ENCODE data around the gene STEAP3.

The STEAP3 gene

DNA sequence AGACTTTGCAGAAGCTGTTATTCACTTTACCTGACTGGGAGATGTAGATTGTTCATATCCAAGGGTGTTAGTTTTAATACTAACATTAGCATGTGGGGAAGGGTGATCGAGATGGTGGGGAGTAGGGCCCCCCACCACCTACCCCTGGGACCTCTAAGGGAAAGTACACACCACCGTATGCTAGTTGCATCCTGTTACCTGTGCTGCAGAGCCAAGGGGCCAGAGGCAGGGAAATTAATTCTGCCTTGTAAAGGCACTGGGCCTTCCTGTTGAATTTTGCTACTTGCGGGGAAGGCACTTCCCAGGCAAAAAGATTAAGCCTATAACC lies 9.0 kb downstream of the STEAP3 start:
- Histone ChIP-seq H3K4me3 (ENCODE audit: low read length in 2 of 2) (no peak overlapping the region), H3K9ac (ENCODE audit: low read depth in 1 of 2, low read length in 2 of 2) (no peak overlapping the region), H3K27ac (ENCODE audit: low read depth in 2 of 2, low read length in 2 of 2) (no peak overlapping the region), H3K27me3 (ENCODE audit: control insufficient read depth in 2 of 2, insufficient read depth in 2 of 2, low read length in 2 of 2) (no peaks in the 10 kb centered on the region), H3K36me3 (ENCODE audit: control insufficient read depth in 2 of 2, insufficient read depth in 2 of 2, low read length in 2 of 2) (no peaks in the 10 kb centered on the region), H3K4me1 (ENCODE audit: control insufficient read depth in 2 of 2, insufficient read depth in 2 of 2, low read length in 2 of 2) (no peaks in the 10 kb centered on the region), H3K9me3 (ENCODE audit: control insufficient read depth in 2 of 2, low read length in 2 of 2) (no peaks in the 10 kb centered on the region)

DNA sequence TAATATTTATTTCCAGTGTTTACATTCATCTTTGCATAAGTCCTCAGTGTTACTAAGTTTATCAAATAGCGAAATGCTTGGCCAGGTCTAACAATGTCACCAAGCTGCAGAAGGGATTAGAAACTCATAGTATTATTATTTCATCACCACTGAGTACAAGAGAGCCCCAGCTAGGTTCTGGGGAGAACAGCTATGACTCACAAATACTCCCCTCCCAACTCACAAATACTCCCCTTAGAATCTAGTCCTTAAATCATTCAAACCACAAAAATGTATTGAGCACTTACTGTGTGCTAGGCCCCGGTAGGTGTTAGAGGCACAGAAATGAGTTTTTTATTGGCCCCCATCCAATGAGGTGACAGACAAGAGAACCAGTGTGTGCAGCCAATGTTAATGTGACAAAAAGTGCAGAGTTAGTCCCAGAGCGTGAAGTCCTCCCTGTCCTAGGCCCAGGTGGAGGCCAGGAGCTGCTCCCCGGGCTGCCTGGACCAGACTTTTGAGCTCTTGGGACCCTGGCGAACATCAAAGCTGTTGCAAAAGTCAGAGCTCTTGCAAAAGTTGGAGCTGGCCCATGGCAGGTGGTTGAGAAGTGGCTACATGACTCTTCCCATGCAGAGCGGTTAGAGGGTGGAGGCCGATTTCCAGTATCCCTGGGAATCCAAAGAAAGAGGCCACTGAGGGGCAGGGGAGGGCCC lies 9.8 kb downstream of the STEAP3 start:
- no peaks in the 10 kb centered on the region for H3K27me3 ChIP-seq (ENCODE audit: control insufficient read depth in 2 of 2, insufficient read depth in 2 of 2, low read length in 2 of 2)
- no peak overlapping the region for H3K9ac ChIP-seq (ENCODE audit: low read depth in 1 of 2, low read length in 2 of 2)
- H3K9me3 ChIP-seq (ENCODE audit: control insufficient read depth in 2 of 2, low read length in 2 of 2), result no peaks in the 10 kb centered on the region
- H3K27ac ChIP-seq (ENCODE audit: low read depth in 2 of 2, low read length in 2 of 2), result no peak overlapping the region
- no peaks in the 10 kb centered on the region for H3K36me3 ChIP-seq (ENCODE audit: control insufficient read depth in 2 of 2, insufficient read depth in 2 of 2, low read length in 2 of 2)
- no peaks in the 10 kb centered on the region for H3K4me1 ChIP-seq (ENCODE audit: control insufficient read depth in 2 of 2, insufficient read depth in 2 of 2, low read length in 2 of 2)
- no peak overlapping the region for H3K4me3 ChIP-seq (ENCODE audit: low read length in 2 of 2)

DNA sequence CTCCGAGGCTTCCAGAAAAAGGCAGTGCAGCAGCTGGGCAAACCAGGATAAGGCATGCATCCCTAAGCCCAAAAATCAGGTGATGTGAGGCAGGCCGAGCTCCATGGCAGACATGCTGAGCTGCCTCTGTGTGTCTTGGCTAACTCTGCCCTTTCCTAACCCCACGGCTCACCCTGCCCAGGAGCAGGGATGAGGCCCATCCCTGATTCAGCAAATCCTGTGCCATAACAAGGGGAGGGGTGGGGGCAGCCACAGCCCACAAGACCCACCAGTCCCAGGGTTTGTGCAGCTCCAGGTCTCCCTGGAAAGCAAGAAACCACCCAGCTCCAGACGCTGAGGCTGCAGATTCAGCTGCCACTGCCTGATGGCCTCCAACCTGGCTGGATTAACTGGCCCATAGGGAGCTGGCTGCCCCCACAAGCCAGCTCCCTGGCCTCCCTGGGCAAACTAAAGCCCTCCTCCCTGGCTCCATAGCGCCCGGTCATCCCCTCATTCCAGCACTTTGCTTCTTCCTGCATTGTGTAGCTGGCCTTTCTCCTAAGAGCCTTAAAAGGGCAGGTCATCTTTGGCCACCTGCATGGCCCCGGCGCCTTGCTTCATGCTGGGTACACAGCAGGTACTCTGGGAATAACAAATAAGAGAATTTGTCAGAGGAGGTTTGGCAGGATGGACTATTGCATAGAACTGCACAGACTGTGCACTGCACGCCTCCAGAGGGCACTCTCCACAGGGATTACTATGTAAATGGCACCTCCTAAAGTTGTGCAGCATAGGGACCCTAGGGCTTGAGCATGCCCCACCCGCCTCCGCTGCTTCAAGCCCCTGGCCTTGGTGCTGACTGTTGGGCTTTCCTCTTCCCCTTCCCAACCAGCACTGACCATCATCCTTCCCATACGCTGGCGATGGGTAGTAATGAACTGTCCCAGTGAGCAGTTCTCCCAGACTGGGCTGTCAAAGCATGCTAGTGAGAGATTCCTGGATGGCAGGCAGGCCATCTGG lies 10.7 kb downstream of the STEAP3 start:
- no peaks in the 10 kb centered on the region for H3K27me3 ChIP-seq (ENCODE audit: control insufficient read depth in 2 of 2, insufficient read depth in 2 of 2, low read length in 2 of 2)
- H3K4me1 ChIP-seq (ENCODE audit: control insufficient read depth in 2 of 2, insufficient read depth in 2 of 2, low read length in 2 of 2), result no peaks in the 10 kb centered on the region
- no peak overlapping the region for H3K27ac ChIP-seq (ENCODE audit: low read depth in 2 of 2, low read length in 2 of 2)
- no peaks in the 10 kb centered on the region for H3K9me3 ChIP-seq (ENCODE audit: control insufficient read depth in 2 of 2, low read length in 2 of 2)
- no peak overlapping the region for H3K9ac ChIP-seq (ENCODE audit: low read depth in 1 of 2, low read length in 2 of 2)
- H3K4me3 ChIP-seq (ENCODE audit: low read length in 2 of 2), result no peak overlapping the region
- no peaks in the 10 kb centered on the region for H3K36me3 ChIP-seq (ENCODE audit: control insufficient read depth in 2 of 2, insufficient read depth in 2 of 2, low read length in 2 of 2)

DNA sequence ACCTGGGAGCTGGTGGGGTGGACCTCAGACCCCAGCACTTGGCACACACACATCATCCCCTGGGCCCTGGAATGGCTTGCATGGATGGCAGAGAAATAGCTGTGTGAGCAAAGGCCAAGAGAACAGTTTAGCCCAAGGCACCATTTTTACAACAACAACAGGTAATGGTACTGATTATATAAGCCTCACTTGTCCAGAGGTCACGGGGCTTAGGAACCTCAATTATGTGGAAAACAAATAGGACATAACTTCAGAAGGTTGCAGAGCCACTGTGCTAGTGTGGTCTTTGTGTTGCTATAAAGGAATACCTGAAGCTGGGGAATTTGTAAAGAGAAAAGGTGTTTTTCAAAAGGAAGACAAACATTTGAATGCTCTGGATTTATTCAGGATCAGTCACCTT lies 13.2 kb downstream of the STEAP3 start:
- Histone ChIP-seq H3K27me3 (ENCODE audit: control insufficient read depth in 2 of 2, insufficient read depth in 2 of 2, low read length in 2 of 2) (no peaks in the 10 kb centered on the region), H3K9me3 (ENCODE audit: control insufficient read depth in 2 of 2, low read length in 2 of 2) (no peaks in the 10 kb centered on the region), H3K27ac (ENCODE audit: low read depth in 2 of 2, low read length in 2 of 2) (no peak overlapping the region), H3K4me1 (ENCODE audit: control insufficient read depth in 2 of 2, insufficient read depth in 2 of 2, low read length in 2 of 2) (peaks cover 8 to 16% of the 10 kb centered on the region in 2 donors), H3K36me3 (ENCODE audit: control insufficient read depth in 2 of 2, insufficient read depth in 2 of 2, low read length in 2 of 2) (no peaks in the 10 kb centered on the region), H3K9ac (ENCODE audit: low read depth in 1 of 2, low read length in 2 of 2) (no peak overlapping the region), H3K4me3 (ENCODE audit: low read length in 2 of 2) (no peak overlapping the region)

DNA sequence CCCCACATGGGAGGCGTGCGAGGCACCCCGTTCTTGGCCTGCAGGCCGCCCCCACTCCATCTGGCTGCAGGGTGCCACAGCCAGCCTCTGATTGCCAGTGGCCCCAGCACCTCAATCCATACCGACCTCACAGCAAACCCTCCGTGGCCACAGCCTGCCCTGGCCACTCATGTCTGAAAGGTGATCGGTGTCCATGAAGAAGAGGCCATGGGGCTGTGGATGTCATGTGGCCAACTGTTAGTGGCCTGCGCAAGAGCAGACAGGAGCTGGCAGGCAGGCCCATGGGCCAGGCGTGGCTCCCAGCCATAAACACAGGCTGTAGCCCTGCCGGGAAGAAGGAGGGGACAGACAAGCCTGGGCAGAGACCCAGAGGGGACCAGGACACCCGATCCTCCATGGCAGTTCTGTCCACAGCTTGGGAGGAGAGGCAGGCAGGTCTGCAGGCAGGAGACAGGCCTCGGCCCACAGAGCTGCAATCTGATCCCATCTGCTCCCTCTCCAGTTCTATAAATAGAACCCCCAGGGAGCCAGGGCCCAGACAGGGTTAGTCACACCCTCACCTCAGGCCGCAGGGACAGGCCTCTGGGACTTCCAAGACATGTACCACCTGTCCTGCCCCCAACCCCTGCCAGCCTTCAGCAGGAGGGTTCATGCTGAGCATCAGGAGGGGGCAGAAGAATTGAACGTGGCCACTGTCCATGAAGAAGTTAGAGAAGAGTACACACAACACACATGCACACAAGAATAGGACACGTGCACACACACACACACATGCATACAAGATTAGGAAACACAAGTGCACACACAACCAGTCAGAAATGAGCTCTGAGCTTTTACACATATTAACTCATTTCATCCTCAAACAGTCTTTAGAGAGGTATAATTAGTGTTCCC lies 16.9 kb downstream of the STEAP3 start:
- Histone ChIP-seq H3K27me3 (ENCODE audit: control insufficient read depth in 2 of 2, insufficient read depth in 2 of 2, low read length in 2 of 2) (no peaks in the 10 kb centered on the region), H3K4me1 (ENCODE audit: control insufficient read depth in 2 of 2, insufficient read depth in 2 of 2, low read length in 2 of 2) (peaks cover 8 to 16% of the 10 kb centered on the region in 2 donors), H3K9me3 (ENCODE audit: control insufficient read depth in 2 of 2, low read length in 2 of 2) (no peaks in the 10 kb centered on the region), H3K36me3 (ENCODE audit: control insufficient read depth in 2 of 2, insufficient read depth in 2 of 2, low read length in 2 of 2) (no peaks in the 10 kb centered on the region), H3K27ac (ENCODE audit: low read depth in 2 of 2, low read length in 2 of 2) (no peak overlapping the region), H3K9ac (ENCODE audit: low read depth in 1 of 2, low read length in 2 of 2) (no peak overlapping the region), H3K4me3 (ENCODE audit: low read length in 2 of 2) (no peak overlapping the region)

DNA sequence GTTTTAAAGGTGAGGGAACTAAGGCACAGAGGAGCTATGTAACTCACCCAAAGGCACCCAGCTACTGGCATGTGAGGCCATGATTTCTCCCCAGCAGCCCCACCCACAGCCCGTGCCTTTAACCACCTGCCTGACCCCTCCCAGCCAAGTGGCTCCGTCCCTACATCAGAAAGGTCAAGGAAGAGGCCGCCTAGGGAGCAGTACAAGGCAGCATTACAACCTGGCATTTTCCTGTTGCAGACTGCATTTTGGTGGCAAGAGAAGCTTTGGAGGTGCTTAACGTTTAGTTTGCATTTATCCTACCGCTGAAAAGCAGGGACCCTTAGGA lies 17.5 kb downstream of the STEAP3 start:
- H3K27ac ChIP-seq (ENCODE audit: low read depth in 2 of 2, low read length in 2 of 2), result no peak overlapping the region
- no peak overlapping the region for H3K9ac ChIP-seq (ENCODE audit: low read depth in 1 of 2, low read length in 2 of 2)
- H3K4me3 ChIP-seq (ENCODE audit: low read length in 2 of 2), result no peak overlapping the region
- H3K4me1 ChIP-seq (ENCODE audit: control insufficient read depth in 2 of 2, insufficient read depth in 2 of 2, low read length in 2 of 2), result peaks cover 8 to 16% of the 10 kb centered on the region in 2 donors
- H3K9me3 ChIP-seq (ENCODE audit: control insufficient read depth in 2 of 2, low read length in 2 of 2), result no peaks in the 10 kb centered on the region
- no peaks in the 10 kb centered on the region for H3K36me3 ChIP-seq (ENCODE audit: control insufficient read depth in 2 of 2, insufficient read depth in 2 of 2, low read length in 2 of 2)
- no peaks in the 10 kb centered on the region for H3K27me3 ChIP-seq (ENCODE audit: control insufficient read depth in 2 of 2, insufficient read depth in 2 of 2, low read length in 2 of 2)

DNA sequence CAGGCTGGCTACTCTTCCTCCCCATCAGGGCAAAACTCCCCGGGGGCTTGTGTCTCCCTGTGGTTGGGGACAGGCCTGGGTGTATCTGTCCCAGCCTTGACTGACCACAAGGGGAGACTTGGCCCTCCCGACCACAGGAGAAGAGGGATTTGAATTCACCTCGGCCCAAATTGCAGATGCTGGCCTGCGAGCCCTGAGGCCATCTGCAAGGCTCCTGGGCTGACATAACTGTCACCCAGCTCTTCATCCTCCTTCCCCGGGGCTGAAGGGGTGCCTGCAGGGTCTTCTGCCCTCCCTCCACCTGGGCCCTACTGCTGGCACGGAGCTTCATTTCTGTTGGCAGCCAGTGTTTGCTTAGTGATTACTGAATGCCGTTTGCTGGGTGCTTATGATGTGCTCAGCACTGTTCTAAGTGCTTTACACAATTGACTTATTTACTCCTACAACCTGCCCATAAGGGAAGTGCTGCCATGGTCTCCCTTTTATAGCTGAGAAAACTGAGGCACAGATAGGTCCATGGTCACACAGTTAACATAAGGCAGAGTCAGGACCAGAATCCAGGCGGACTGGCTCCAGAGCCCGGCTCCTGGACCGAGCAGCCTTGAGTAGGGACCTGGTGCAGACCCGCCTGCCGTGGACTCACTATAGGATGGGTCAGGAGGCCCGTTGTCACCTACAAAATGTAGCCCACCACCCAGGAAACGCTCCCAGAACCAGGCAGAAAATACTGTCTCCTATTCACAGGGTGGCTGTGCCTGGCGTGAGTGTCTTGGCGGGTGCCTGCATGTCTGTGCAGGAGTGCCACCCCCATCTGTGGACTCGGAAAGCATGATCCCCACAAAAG lies 18.9 kb downstream of the STEAP3 start:
- Histone ChIP-seq H3K4me1 (ENCODE audit: control insufficient read depth in 2 of 2, insufficient read depth in 2 of 2, low read length in 2 of 2) (peaks cover 8 to 16% of the 10 kb centered on the region in 2 donors), H3K36me3 (ENCODE audit: control insufficient read depth in 2 of 2, insufficient read depth in 2 of 2, low read length in 2 of 2) (peaks cover 0 to 6% of the 10 kb centered on the region in 2 donors), H3K9me3 (ENCODE audit: control insufficient read depth in 2 of 2, low read length in 2 of 2) (no peaks in the 10 kb centered on the region), H3K4me3 (ENCODE audit: low read length in 2 of 2) (no peak overlapping the region), H3K27ac (ENCODE audit: low read depth in 2 of 2, low read length in 2 of 2) (no peak overlapping the region), H3K9ac (ENCODE audit: low read depth in 1 of 2, low read length in 2 of 2) (no peak overlapping the region), H3K27me3 (ENCODE audit: control insufficient read depth in 2 of 2, insufficient read depth in 2 of 2, low read length in 2 of 2) (no peaks in the 10 kb centered on the region)

DNA sequence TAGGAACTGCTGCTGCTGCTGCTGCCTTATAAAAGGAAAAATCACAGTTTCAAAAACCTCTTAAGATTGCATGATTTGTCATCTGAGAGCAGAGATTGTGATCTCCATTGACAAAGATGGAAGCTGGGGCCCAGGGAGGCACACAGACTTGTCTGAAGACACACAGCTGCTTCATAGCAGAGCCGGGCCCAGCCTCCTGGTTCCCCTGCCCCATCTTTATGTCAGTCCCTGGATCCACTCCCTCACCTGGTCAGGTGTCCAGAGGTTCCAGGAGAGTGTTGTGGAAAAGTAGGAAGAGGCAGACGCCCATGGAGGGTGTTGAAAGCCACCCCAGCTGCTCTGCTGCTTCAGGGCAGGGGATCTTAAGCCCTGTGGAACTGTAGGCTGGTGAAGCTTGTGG lies 20.0 kb downstream of the STEAP3 start:
- Histone ChIP-seq H3K9me3 (ENCODE audit: control insufficient read depth in 2 of 2, low read length in 2 of 2) (no peaks in the 10 kb centered on the region), H3K27me3 (ENCODE audit: control insufficient read depth in 2 of 2, insufficient read depth in 2 of 2, low read length in 2 of 2) (no peaks in the 10 kb centered on the region), H3K9ac (ENCODE audit: low read depth in 1 of 2, low read length in 2 of 2) (no peak overlapping the region), H3K4me3 (ENCODE audit: low read length in 2 of 2) (no peak overlapping the region), H3K4me1 (ENCODE audit: control insufficient read depth in 2 of 2, insufficient read depth in 2 of 2, low read length in 2 of 2) (peaks cover 8 to 16% of the 10 kb centered on the region in 2 donors), H3K36me3 (ENCODE audit: control insufficient read depth in 2 of 2, insufficient read depth in 2 of 2, low read length in 2 of 2) (peaks cover 0 to 6% of the 10 kb centered on the region in 2 donors), H3K27ac (ENCODE audit: low read depth in 2 of 2, low read length in 2 of 2) (no peak overlapping the region)

DNA sequence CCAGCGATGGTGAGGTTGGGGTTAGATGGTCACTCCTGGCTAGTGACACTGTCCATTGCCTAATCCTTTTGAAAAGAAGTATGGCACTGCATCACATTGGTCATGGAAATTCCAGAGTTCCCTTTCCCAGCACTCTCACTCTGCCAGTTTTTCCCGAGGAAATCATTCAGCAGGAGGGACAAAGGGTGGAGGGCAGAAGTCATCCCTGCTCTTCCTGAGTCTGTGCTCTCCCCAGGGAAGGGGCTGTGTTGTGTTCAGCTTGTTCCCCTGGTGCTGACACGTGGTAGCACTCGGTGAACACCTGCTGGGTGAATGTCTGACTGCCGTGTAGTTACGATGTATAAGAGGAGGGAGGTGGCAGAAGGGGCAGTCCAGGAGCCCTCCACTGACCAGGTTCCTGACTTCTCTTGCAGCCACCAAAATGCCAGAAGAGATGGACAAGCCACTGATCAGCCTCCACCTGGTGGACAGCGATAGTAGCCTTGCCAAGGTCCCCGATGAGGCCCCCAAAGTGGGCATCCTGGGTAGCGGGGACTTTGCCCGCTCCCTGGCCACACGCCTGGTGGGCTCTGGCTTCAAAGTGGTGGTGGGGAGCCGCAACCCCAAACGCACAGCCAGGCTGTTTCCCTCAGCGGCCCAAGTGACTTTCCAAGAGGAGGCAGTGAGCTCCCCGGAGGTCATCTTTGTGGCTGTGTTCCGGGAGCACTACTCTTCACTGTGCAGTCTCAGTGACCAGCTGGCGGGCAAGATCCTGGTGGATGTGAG lies 21.6 kb downstream of the STEAP3 start:
- Histone ChIP-seq H3K4me1 (ENCODE audit: control insufficient read depth in 2 of 2, insufficient read depth in 2 of 2, low read length in 2 of 2) (peaks cover 8 to 14% of the 10 kb centered on the region in 2 donors), H3K36me3 (ENCODE audit: control insufficient read depth in 2 of 2, insufficient read depth in 2 of 2, low read length in 2 of 2) (peaks cover 0 to 14% of the 10 kb centered on the region in 2 donors), H3K9ac (ENCODE audit: low read depth in 1 of 2, low read length in 2 of 2) (no peak overlapping the region), H3K27ac (ENCODE audit: low read depth in 2 of 2, low read length in 2 of 2) (no peak overlapping the region), H3K4me3 (ENCODE audit: low read length in 2 of 2) (no peak overlapping the region), H3K27me3 (ENCODE audit: control insufficient read depth in 2 of 2, insufficient read depth in 2 of 2, low read length in 2 of 2) (no peaks in the 10 kb centered on the region), H3K9me3 (ENCODE audit: control insufficient read depth in 2 of 2, low read length in 2 of 2) (no peaks in the 10 kb centered on the region)
